ENCODE data around the gene RNASE12. TPM values are rescaled to one million over a fixed set of nuclear protein-coding genes. Genes with fewer than 3 reads are reported as not detected.

The RNASE12 gene
- total and polyA plus RNA-seq, 9 of the 15 experiments (the other 6 are each of a cell fraction or from before 2014, with no cell fraction given): 0.24 TPM; not detected in 8

DNA sequence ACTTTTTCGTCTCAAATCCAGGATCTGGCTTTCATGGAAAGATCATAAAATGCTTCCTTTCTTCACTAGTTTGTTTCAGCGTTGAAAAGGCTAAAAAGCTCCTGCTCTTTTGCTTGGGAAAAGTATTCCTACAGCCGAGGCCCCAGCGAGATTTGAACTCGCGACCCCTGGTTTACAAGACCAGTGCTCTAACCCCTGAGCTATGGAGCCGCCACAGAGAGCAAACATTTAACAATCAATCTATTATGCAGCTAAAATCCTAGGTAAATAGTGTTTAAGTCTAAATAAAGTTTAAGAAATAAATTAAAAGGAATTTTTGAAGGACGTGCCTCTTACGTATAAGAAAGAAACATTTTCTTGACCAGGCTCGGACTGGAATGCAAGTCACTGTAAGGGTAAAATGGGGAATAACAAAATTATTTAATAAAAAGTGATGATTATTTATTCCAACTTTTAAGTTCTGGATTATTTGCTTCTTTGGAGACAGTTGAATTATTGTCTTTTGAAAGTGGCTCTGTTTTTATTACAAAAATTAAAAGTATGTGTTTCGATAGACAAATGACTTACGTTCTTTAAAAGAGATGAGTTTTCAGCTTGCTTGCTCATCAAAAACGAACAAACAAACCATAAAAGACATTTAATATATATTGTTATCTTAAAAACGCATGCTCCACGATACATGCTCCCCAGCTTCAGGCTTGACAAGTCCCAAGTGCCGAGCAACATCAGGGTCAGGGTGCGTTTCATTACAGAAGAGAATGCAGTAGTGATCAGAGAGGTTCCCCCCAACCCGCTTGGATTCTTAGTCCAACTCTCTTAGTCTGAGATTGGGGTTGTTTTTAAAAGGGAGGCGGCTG is 40.1 kb upstream of the RNASE12 start (continued):
- no peak for TF ChIP-seq RBM34 (IDR thresholded peaks at IDR 0.05; ENCODE audit: borderline replicate concordance, insufficient read depth, low read length)
- TF ChIP-seq SMAD2 (IDR thresholded peaks at IDR 0.05; ENCODE audit: low read depth, low read length): no peak
- no peak for TF ChIP-seq ZNF584 (CRISPR knock-in tag; IDR thresholded peaks at IDR 0.05; ENCODE audit: low read depth)
- TF ChIP-seq, protein P1, sequence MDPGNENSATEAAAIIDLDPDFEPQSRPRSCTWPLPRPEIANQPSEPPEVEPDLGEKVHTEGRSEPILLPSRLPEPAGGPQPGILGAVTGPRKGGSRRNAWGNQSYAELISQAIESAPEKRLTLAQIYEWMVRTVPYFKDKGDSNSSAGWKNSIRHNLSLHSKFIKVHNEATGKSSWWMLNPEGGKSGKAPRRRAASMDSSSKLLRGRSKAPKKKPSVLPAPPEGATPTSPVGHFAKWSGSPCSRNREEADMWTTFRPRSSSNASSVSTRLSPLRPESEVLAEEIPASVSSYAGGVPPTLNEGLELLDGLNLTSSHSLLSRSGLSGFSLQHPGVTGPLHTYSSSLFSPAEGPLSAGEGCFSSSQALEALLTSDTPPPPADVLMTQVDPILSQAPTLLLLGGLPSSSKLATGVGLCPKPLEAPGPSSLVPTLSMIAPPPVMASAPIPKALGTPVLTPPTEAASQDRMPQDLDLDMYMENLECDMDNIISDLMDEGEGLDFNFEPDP (CRISPR knock-in tag; IDR thresholded peaks at IDR 0.05): no peak
- TF ChIP-seq, protein P2, sequence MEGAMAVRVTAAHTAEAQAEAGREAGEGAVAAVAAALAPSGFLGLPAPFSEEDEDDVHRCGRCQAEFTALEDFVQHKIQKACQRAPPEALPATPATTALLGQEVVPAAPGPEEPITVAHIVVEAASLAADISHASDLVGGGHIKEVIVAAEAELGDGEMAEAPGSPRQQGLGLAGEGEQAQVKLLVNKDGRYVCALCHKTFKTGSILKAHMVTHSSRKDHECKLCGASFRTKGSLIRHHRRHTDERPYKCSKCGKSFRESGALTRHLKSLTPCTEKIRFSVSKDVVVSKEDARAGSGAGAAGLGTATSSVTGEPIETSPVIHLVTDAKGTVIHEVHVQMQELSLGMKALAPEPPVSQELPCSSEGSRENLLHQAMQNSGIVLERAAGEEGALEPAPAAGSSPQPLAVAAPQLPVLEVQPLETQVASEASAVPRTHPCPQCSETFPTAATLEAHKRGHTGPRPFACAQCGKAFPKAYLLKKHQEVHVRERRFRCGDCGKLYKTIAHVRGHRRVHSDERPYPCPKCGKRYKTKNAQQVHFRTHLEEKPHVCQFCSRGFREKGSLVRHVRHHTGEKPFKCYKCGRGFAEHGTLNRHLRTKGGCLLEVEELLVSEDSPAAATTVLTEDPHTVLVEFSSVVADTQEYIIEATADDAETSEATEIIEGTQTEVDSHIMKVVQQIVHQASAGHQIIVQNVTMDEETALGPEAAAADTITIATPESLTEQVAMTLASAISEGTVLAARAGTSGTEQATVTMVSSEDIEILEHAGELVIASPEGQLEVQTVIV (CRISPR knock-in tag; IDR thresholded peaks at IDR 0.05; ENCODE audit: borderline replicate concordance): no peak
- TF ChIP-seq PHB (CRISPR knock-in tag; IDR thresholded peaks at IDR 0.05): no peak
- no peak for TF ChIP-seq ZFX (CRISPR knock-in tag; IDR thresholded peaks at IDR 0.05)
- TF ChIP-seq, protein P3, sequence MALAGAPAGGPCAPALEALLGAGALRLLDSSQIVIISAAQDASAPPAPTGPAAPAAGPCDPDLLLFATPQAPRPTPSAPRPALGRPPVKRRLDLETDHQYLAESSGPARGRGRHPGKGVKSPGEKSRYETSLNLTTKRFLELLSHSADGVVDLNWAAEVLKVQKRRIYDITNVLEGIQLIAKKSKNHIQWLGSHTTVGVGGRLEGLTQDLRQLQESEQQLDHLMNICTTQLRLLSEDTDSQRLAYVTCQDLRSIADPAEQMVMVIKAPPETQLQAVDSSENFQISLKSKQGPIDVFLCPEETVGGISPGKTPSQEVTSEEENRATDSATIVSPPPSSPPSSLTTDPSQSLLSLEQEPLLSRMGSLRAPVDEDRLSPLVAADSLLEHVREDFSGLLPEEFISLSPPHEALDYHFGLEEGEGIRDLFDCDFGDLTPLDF (CRISPR knock-in tag; IDR thresholded peaks at IDR 0.05): no peak
- TF ChIP-seq, protein P4, sequence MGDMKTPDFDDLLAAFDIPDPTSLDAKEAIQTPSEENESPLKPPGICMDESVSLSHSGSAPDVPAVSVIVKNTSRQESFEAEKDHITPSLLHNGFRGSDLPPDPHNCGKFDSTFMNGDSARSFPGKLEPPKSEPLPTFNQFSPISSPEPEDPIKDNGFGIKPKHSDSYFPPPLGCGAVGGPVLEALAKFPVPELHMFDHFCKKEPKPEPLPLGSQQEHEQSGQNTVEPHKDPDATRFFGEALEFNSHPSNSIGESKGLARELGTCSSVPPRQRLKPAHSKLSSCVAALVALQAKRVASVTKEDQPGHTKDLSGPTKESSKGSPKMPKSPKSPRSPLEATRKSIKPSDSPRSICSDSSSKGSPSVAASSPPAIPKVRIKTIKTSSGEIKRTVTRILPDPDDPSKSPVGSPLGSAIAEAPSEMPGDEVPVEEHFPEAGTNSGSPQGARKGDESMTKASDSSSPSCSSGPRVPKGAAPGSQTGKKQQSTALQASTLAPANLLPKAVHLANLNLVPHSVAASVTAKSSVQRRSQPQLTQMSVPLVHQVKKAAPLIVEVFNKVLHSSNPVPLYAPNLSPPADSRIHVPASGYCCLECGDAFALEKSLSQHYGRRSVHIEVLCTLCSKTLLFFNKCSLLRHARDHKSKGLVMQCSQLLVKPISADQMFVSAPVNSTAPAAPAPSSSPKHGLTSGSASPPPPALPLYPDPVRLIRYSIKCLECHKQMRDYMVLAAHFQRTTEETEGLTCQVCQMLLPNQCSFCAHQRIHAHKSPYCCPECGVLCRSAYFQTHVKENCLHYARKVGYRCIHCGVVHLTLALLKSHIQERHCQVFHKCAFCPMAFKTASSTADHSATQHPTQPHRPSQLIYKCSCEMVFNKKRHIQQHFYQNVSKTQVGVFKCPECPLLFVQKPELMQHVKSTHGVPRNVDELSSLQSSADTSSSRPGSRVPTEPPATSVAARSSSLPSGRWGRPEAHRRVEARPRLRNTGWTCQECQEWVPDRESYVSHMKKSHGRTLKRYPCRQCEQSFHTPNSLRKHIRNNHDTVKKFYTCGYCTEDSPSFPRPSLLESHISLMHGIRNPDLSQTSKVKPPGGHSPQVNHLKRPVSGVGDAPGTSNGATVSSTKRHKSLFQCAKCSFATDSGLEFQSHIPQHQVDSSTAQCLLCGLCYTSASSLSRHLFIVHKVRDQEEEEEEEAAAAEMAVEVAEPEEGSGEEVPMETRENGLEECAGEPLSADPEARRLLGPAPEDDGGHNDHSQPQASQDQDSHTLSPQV (IDR thresholded peaks at IDR 0.05): peak; percentile 62
- TF ChIP-seq CREM (IDR thresholded peaks at IDR 0.05; ENCODE audit: low read depth): no peak
- TF ChIP-seq RBM25 (IDR thresholded peaks at IDR 0.05; ENCODE audit: low read depth, low read length, severe bottlenecking): no peak
- no peak for TF ChIP-seq RBM15 (IDR thresholded peaks at IDR 0.05; ENCODE audit: insufficient read depth, low read length)
- TF ChIP-seq, protein P5, sequence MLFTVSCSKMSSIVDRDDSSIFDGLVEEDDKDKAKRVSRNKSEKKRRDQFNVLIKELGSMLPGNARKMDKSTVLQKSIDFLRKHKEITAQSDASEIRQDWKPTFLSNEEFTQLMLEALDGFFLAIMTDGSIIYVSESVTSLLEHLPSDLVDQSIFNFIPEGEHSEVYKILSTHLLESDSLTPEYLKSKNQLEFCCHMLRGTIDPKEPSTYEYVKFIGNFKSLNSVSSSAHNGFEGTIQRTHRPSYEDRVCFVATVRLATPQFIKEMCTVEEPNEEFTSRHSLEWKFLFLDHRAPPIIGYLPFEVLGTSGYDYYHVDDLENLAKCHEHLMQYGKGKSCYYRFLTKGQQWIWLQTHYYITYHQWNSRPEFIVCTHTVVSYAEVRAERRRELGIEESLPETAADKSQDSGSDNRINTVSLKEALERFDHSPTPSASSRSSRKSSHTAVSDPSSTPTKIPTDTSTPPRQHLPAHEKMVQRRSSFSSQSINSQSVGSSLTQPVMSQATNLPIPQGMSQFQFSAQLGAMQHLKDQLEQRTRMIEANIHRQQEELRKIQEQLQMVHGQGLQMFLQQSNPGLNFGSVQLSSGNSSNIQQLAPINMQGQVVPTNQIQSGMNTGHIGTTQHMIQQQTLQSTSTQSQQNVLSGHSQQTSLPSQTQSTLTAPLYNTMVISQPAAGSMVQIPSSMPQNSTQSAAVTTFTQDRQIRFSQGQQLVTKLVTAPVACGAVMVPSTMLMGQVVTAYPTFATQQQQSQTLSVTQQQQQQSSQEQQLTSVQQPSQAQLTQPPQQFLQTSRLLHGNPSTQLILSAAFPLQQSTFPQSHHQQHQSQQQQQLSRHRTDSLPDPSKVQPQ (CRISPR knock-in tag; IDR thresholded peaks at IDR 0.05; ENCODE audit: borderline replicate concordance): no peak
- TF ChIP-seq PHF20 (IDR thresholded peaks at IDR 0.05; ENCODE audit: partially characterized antibody): peak; percentile 41

Data from K562 (cell line).